HepG2 (cell line): ENCODE data around the gene MAP2K6. TPM values are rescaled to one million over a fixed set of nuclear protein-coding genes. Genes with fewer than 3 reads are reported as not detected.

Source experiments
- CBFB ChIP-seq: sonication (generic); formaldehyde crosslinking; IDR thresholded peaks from 2 replicates; pipeline ENCODE4 v1.4.0; 2020; ENCODE audit warnings: missing genetic modification reagents
- FOSL2 ChIP-seq: sonication (generic); formaldehyde crosslinking; IDR thresholded peaks from 2 replicates; pipeline ENCODE4 v1.4.0; 2020; ENCODE audit warnings: missing genetic modification reagents
- KLF6 ChIP-seq: IDR thresholded peaks from 2 replicates; pipeline ENCODE4 v1.8.0; 2016; ENCODE audit warnings: missing biosample characterization, missing genetic modification reagents
- RFX5 ChIP-seq: IDR thresholded peaks from 2 replicates; pipeline ENCODE4 v1.6.1; 2011; ENCODE audit warnings: low read depth, low read length, improper control_type of control experiment
- SAP130 ChIP-seq: IDR thresholded peaks from 2 replicates; pipeline ENCODE4 v1.6.1; 2016; ENCODE audit warnings: low read depth
- SOX13 ChIP-seq, 3 experiments: fragments of 450-650 bp in 1 of 3; sonication (generic) in 1 of 3; formaldehyde crosslinking in 1 of 3; IDR thresholded peaks in 2 of 3; conservative IDR thresholded peaks in 1 of 3; 2 replicates each; pipeline versions ENCODE4 v1.5.0 to v1.6.1; 2016 to 2020; ENCODE audit warnings: antibody characterized with exemption in 1 of 3, mild to moderate bottlenecking in 1 of 3, missing compliant biosample characterization in 1 of 3, missing genetic modification reagents in 1 of 3, moderate library complexity in 1 of 3
- SOX5 ChIP-seq: IDR thresholded peaks from 2 replicates; pipeline ENCODE4 v1.6.1; 2016; ENCODE audit warnings: borderline replicate concordance
- SOX6 ChIP-seq, 2 experiments: fragments of 450-650 bp in 1 of 2; sonication (generic) in 1 of 2; formaldehyde crosslinking in 1 of 2; IDR thresholded peaks; 2 replicates each; pipeline versions ENCODE4 v1.4.0 to v1.6.1; 2017 to 2020; ENCODE audit warnings: antibody characterized with exemption in 1 of 2, mild to moderate bottlenecking in 1 of 2, missing genetic modification reagents in 1 of 2
- XRCC5 ChIP-seq: fragments of 200-400 bp; formaldehyde crosslinking; optimal IDR thresholded peaks from 2 replicates; pipeline ENCODE3; 2017; ENCODE audit warnings: mild to moderate bottlenecking, low read length
- ZNF180 ChIP-seq: sonication (generic); formaldehyde crosslinking; IDR thresholded peaks from 2 replicates; pipeline ENCODE4 v1.4.0; 2020; ENCODE audit warnings: low read depth, missing genetic modification reagents, borderline replicate concordance
- ZNF350 ChIP-seq: sonication (generic); formaldehyde crosslinking; IDR thresholded peaks from 2 replicates; pipeline ENCODE4 v1.4.0; 2020; ENCODE audit warnings: mild to moderate bottlenecking, low read depth, missing genetic modification reagents, borderline replicate concordance
- ZNF564 ChIP-seq: sonication (generic); formaldehyde crosslinking; IDR thresholded peaks from 2 replicates; pipeline ENCODE4 v1.8.1; 2023; ENCODE audit warnings: mild to moderate bottlenecking, missing genetic modification reagents
- ZNF761 ChIP-seq: sonication (generic); formaldehyde crosslinking; conservative IDR thresholded peaks from 2 replicates; pipeline ENCODE4 v1.4.0; 2020; ENCODE audit warnings: mild to moderate bottlenecking, missing genetic modification reagents
- polyA plus RNA-seq, 8 experiments: library from polyadenylated mRNA; depleted of rRNA in 3 of 8; stranded (reverse) in 7 of 8; unstranded in 1 of 8; fragments of >200 nt; fragmentation: Illumina TruSeq in 4 of 8; extraction: Trizol in 4 of 8; gene quantifications; 2 replicates each; pipeline versions ENCODE4 v1.2.1 to v1.2.3, GENCODE V29; 2011 to 2016; ENCODE audit warnings: low read depth in 4 of 8, missing spikeins in 1 of 8, mixed read lengths in 1 of 8; ENCODE audit not compliant: insufficient read depth in 1 of 8
- total RNA-seq, 5 experiments: library from RNA; depleted of rRNA; stranded (reverse); fragments of >200 nt; fragmentation: Illumina TruSeq; extraction: Trizol; gene quantifications; 2 replicates each; pipeline ENCODE4 v1.2.3, GENCODE V29; 2016; ENCODE audit warnings: low read depth in 1 of 5
- TF ChIP-seq, protein P1 (sequence below): sonication (generic); formaldehyde crosslinking; IDR thresholded peaks from 2 replicates; pipeline ENCODE4 v1.4.0; 2020; ENCODE audit warnings: low read depth, missing genetic modification reagents
- TF ChIP-seq, protein P2 (sequence below): sonication (generic); formaldehyde crosslinking; IDR thresholded peaks from 2 replicates; pipeline ENCODE4 v1.4.0; 2020; ENCODE audit warnings: mild to moderate bottlenecking, low read depth, missing genetic modification reagents
- TF ChIP-seq, protein P3 (sequence below): IDR thresholded peaks from 2 replicates; pipeline ENCODE4 v1.4.0; 2020; ENCODE audit warnings: mild to moderate bottlenecking, missing genetic modification reagents
- TF ChIP-seq, protein P4 (sequence below): sonication (generic); formaldehyde crosslinking; IDR thresholded peaks from 2 replicates; pipeline ENCODE4 v1.5.1; 2020; ENCODE audit warnings: missing genetic modification reagents, mild to moderate bottlenecking, borderline replicate concordance

The MAP2K6 gene
- total and polyA plus RNA-seq, 2 of the 13 experiments (the other 11 are each of a cell fraction or from before 2014, with no cell fraction given) = 5.1 to 33.6 TPM

DNA sequence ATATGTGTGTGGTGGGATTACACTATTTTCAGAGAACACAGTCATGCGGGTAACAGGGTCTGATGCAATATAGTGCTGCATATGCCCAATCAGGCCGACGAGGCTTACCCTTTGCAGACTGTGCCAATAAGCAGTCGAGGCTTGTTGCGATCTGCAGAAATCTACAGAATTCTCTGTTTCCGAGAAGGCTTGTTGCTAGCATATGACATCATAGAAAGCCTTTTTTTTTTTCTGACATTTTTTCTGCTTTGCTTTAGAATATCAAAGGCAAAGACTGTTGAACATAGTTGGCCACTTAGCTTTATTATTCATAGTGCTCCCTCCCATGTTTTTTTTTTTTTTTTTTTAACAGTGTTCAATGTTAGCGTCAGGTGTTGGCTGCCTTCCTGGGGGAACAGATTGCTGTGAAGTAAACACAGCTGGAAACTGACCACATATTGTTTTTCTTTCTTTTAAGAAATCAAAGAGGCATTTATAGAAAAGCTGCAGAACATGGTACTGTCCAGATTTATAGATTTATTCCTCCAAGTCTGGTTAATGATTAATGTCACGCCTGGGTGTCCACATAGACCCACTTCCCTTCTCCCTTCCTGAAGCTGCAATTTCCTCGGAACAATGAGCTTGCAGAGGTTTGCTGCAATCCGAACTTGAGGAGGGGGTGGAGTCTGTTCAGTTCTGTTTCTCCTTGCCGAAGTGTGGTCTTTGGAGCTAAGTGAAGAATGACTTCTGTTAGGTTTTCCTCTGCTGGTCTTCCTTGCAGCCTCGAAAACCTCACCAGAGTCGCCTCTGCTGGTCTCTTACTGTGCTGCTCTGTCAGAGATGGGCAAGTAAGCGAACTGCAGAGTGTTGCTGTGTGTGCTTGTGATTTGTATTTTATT lies 87.3 kb downstream of the MAP2K6 start (continued):
- TF ChIP-seq, protein P1, sequence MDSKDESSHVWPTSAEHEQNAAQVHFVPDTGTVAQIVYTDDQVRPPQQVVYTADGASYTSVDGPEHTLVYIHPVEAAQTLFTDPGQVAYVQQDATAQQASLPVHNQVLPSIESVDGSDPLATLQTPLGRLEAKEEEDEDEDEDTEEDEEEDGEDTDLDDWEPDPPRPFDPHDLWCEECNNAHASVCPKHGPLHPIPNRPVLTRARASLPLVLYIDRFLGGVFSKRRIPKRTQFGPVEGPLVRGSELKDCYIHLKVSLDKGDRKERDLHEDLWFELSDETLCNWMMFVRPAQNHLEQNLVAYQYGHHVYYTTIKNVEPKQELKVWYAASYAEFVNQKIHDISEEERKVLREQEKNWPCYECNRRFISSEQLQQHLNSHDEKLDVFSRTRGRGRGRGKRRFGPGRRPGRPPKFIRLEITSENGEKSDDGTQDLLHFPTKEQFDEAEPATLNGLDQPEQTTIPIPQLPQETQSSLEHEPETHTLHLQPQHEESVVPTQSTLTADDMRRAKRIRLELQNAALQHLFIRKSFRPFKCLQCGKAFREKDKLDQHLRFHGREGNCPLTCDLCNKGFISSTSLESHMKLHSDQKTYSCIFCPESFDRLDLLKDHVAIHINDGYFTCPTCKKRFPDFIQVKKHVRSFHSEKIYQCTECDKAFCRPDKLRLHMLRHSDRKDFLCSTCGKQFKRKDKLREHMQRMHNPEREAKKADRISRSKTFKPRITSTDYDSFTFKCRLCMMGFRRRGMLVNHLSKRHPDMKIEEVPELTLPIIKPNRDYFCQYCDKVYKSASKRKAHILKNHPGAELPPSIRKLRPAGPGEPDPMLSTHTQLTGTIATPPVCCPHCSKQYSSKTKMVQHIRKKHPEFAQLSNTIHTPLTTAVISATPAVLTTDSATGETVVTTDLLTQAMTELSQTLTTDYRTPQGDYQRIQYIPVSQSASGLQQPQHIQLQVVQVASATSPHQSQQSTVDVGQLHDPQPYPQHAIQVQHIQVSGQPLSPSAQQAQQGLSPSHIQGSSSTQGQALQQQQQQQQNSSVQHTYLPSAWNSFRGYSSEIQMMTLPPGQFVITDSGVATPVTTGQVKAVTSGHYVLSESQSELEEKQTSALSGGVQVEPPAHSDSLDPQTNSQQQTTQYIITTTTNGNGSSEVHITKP (CRISPR knock-in tag) = peak; percentile 94
- 0 out of 2 replicates have a peak, but pooled peaks have one; percentile 41 for TF ChIP-seq SAP130 (CRISPR knock-in tag)
- TF ChIP-seq ZNF761 = 0 out of 2 replicates have a peak, but pooled peaks have one; percentile 39
- 0 out of 2 replicates have a peak, but pooled peaks have one; percentile 10 for TF ChIP-seq FOSL2 (CRISPR knock-in tag)
- TF ChIP-seq ZNF350 (CRISPR knock-in tag) = no peak
- TF ChIP-seq XRCC5 = peak; percentile 24
- peak; percentile 60 for TF ChIP-seq SOX5 (CRISPR knock-in tag)
- TF ChIP-seq SOX13 (IDR thresholded peaks at IDR 0.05) = no peak
- peak in 1 of 2 experiments; percentile 68; a peak in 2 of 4 replicates for TF ChIP-seq SOX13 (CRISPR knock-in tag; conservative IDR thresholded peaks at IDR 0.05 in 1 of 2, IDR thresholded peaks at IDR 0.05 in 1 of 2)
- TF ChIP-seq CBFB (CRISPR knock-in tag) = no peak
- TF ChIP-seq SOX6 (IDR thresholded peaks at IDR 0.05) = no peak
- peak; percentile 76 for TF ChIP-seq SOX6 (CRISPR knock-in tag; IDR thresholded peaks at IDR 0.05)
- no peak for TF ChIP-seq ZNF180
- TF ChIP-seq ZNF564 (CRISPR knock-in tag) = 0 out of 2 replicates have a peak, but pooled peaks have one; percentile 39
- TF ChIP-seq, protein P2, sequence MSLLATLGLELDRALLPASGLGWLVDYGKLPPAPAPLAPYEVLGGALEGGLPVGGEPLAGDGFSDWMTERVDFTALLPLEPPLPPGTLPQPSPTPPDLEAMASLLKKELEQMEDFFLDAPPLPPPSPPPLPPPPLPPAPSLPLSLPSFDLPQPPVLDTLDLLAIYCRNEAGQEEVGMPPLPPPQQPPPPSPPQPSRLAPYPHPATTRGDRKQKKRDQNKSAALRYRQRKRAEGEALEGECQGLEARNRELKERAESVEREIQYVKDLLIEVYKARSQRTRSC (CRISPR knock-in tag) = no peak
- TF ChIP-seq, protein P3, sequence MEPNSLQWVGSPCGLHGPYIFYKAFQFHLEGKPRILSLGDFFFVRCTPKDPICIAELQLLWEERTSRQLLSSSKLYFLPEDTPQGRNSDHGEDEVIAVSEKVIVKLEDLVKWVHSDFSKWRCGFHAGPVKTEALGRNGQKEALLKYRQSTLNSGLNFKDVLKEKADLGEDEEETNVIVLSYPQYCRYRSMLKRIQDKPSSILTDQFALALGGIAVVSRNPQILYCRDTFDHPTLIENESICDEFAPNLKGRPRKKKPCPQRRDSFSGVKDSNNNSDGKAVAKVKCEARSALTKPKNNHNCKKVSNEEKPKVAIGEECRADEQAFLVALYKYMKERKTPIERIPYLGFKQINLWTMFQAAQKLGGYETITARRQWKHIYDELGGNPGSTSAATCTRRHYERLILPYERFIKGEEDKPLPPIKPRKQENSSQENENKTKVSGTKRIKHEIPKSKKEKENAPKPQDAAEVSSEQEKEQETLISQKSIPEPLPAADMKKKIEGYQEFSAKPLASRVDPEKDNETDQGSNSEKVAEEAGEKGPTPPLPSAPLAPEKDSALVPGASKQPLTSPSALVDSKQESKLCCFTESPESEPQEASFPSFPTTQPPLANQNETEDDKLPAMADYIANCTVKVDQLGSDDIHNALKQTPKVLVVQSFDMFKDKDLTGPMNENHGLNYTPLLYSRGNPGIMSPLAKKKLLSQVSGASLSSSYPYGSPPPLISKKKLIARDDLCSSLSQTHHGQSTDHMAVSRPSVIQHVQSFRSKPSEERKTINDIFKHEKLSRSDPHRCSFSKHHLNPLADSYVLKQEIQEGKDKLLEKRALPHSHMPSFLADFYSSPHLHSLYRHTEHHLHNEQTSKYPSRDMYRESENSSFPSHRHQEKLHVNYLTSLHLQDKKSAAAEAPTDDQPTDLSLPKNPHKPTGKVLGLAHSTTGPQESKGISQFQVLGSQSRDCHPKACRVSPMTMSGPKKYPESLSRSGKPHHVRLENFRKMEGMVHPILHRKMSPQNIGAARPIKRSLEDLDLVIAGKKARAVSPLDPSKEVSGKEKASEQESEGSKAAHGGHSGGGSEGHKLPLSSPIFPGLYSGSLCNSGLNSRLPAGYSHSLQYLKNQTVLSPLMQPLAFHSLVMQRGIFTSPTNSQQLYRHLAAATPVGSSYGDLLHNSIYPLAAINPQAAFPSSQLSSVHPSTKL (CRISPR knock-in tag) = 0 out of 2 replicates have a peak, but pooled peaks have one; percentile 36
- 0 out of 2 replicates have a peak, but pooled peaks have one; percentile 17 for TF ChIP-seq KLF6 (CRISPR knock-in tag)
- TF ChIP-seq RFX5 = 0 out of 2 replicates have a peak, but pooled peaks have one; percentile 9
- TF ChIP-seq, protein P4, sequence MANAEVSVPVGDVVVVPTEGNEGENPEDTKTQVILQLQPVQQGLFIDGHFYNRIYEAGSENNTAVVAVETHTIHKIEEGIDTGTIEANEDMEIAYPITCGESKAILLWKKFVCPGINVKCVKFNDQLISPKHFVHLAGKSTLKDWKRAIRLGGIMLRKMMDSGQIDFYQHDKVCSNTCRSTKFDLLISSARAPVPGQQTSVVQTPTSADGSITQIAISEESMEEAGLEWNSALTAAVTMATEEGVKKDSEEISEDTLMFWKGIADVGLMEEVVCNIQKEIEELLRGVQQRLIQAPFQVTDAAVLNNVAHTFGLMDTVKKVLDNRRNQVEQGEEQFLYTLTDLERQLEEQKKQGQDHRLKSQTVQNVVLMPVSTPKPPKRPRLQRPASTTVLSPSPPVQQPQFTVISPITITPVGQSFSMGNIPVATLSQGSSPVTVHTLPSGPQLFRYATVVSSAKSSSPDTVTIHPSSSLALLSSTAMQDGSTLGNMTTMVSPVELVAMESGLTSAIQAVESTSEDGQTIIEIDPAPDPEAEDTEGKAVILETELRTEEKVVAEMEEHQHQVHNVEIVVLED = peak; percentile 22; the same call in 1 of the 2 replicates
